ENCODE results near the gene PPIB.
"Not testable (repeated sequence)": the region's sequence is repeated elsewhere in the genome, so short reads cannot be mapped to it uniquely, and the experiment has no call there.

Gene PPIB

GRCh38 chr15:64137226-64137833, 25.5 kb downstream of the PPIB start:
- no peak for DNase-seq

- no peak for DNase-seq
Measured at GRCh38 chr15:64136347-64136746, 26.5 kb downstream of the PPIB start.

- no peak for DNase-seq
Measured at GRCh38 chr15:64134345-64134829, 28.4 kb downstream of the PPIB start.

- no peak for DNase-seq
Measured at GRCh38 chr15:64133623-64134344, 29.0 kb downstream of the PPIB start.

- no peak for DNase-seq
Measured at GRCh38 chr15:64132217-64132616, 30.6 kb downstream of the PPIB start.

- DNase-seq = no peak
Measured at GRCh38 chr15:64131547-64131946, 31.3 kb downstream of the PPIB start.

GRCh38 chr15:64130159-64130558, 32.7 kb downstream of the PPIB start:
- DNase-seq = no peak

GRCh38 chr15:64127521-64128270, 35.1 kb downstream of the PPIB start:
- DNase-seq = no peak

GRCh38 chr15:64125978-64126377, 36.8 kb downstream of the PPIB start:
- DNase-seq = no peak

GRCh38 chr15:64122936-64123351, 39.9 kb downstream of the PPIB start:
- DNase-seq = no peak

- DNase-seq = no peak
Measured at GRCh38 chr15:64122444-64122843, 40.4 kb downstream of the PPIB start.

GRCh38 chr15:64121614-64122013, 41.2 kb downstream of the PPIB start:
- no peak for DNase-seq

- not testable (repeated sequence) for DNase-seq
Measured at GRCh38 chr15:64120322-64120721, 42.5 kb downstream of the PPIB start.

- DNase-seq = no peak
Measured at GRCh38 chr15:64117759-64118487, 44.9 kb downstream of the PPIB start.

- no peak for DNase-seq
Measured at GRCh38 chr15:64112904-64113303, 49.9 kb downstream of the PPIB start.

- no peak for DNase-seq
Measured at GRCh38 chr15:64112073-64112772, 50.6 kb downstream of the PPIB start.

GRCh38 chr15:64111679-64112050, 51.2 kb downstream of the PPIB start:
- peak; percentile 11 for DNase-seq

GRCh38 chr15:64110950-64111678, 51.7 kb downstream of the PPIB start:
- no peak for DNase-seq

GRCh38 chr15:64110108-64110701, 52.6 kb downstream of the PPIB start:
- not testable (repeated sequence) for DNase-seq

GRCh38 chr15:64107337-64107736, 55.5 kb downstream of the PPIB start:
- DNase-seq = no peak

Measured in NCI-H526 treated with DMSO at 0.1 percent for 48 hours (cell line).